Measurements from ENCODE around the gene C1GALT1. TPM values are rescaled to one million over a fixed set of nuclear protein-coding genes. Genes with fewer than 3 reads are reported as not detected.
"Not testable (repeated sequence)": the region's sequence is repeated elsewhere in the genome, so short reads cannot be mapped to it uniquely, and the experiment has no call there.

The C1GALT1 gene
- polyA plus RNA-seq (ENCODE audit: insufficient read length in 3 of 3) = 10 to 100 TPM; 40.8 to 46.8 (median 42.0) TPM

- peak; percentile 90 to 93 (median 93) for DNase-seq (ENCODE audit: low read depth in 3 of 3, low spot score in 2 of 3)
These were observed at the start of gene C1GALT1 for GRCh38 chr7:7182156-7183060. C1GALT1 (plus strand) TSS chr7:7182544; CDS start chr7:7234320, 51,776 bp downstream.

- no peak for DNase-seq (ENCODE audit: low read depth in 3 of 3, low spot score in 2 of 3)
These were observed 48.3 kb upstream of the C1GALT1 start for GRCh38 chr7:7134046-7134445.

GRCh38 chr7:7135074-7135473, 47.3 kb upstream of the C1GALT1 start:
- no peak for DNase-seq (ENCODE audit: low read depth in 3 of 3, low spot score in 2 of 3)

GRCh38 chr7:7135924-7136323, 46.4 kb upstream of the C1GALT1 start:
- DNase-seq (ENCODE audit: low read depth in 3 of 3, low spot score in 2 of 3) = not testable (repeated sequence)

GRCh38 chr7:7136466-7137381, 45.6 kb upstream of the C1GALT1 start:
- DNase-seq (ENCODE audit: low read depth in 3 of 3, low spot score in 2 of 3) = no peak

GRCh38 chr7:7138897-7139296, 43.4 kb upstream of the C1GALT1 start:
- no peak for DNase-seq (ENCODE audit: low read depth in 3 of 3, low spot score in 2 of 3)

GRCh38 chr7:7143404-7143803, 38.9 kb upstream of the C1GALT1 start:
- not testable (repeated sequence) for DNase-seq (ENCODE audit: low read depth in 3 of 3, low spot score in 2 of 3)

- DNase-seq (ENCODE audit: low read depth in 3 of 3, low spot score in 2 of 3) = not testable (repeated sequence)
These were observed 37.2 kb upstream of the C1GALT1 start for GRCh38 chr7:7145151-7145550.

- DNase-seq (ENCODE audit: low read depth in 3 of 3, low spot score in 2 of 3) = no peak
These were observed 35.5 kb upstream of the C1GALT1 start for GRCh38 chr7:7146837-7147236.

GRCh38 chr7:7148798-7149481, 33.4 kb upstream of the C1GALT1 start:
- DNase-seq (ENCODE audit: low read depth in 3 of 3, low spot score in 2 of 3) = no peak

- no peak for DNase-seq (ENCODE audit: low read depth in 3 of 3, low spot score in 2 of 3)
These were observed 31.1 kb upstream of the C1GALT1 start for GRCh38 chr7:7151285-7151684.

GRCh38 chr7:7151865-7152264, 30.5 kb upstream of the C1GALT1 start:
- DNase-seq (ENCODE audit: low read depth in 3 of 3, low spot score in 2 of 3) = no peak

- DNase-seq (ENCODE audit: low read depth in 3 of 3, low spot score in 2 of 3) = no peak
These were observed 30.0 kb upstream of the C1GALT1 start for GRCh38 chr7:7152315-7152714.

GRCh38 chr7:7154355-7154754, 28.0 kb upstream of the C1GALT1 start:
- DNase-seq (ENCODE audit: low read depth in 3 of 3, low spot score in 2 of 3) = not testable (repeated sequence)

GRCh38 chr7:7156663-7157062, 25.7 kb upstream of the C1GALT1 start:
- DNase-seq (ENCODE audit: low read depth in 3 of 3, low spot score in 2 of 3) = no peak

GRCh38 chr7:7157177-7157886, 25.0 kb upstream of the C1GALT1 start:
- DNase-seq (ENCODE audit: low read depth in 3 of 3, low spot score in 2 of 3) = no peak

GRCh38 chr7:7157887-7158271, 24.5 kb upstream of the C1GALT1 start:
- no peak for DNase-seq (ENCODE audit: low read depth in 3 of 3, low spot score in 2 of 3)

GRCh38 chr7:7159063-7159658, 23.2 kb upstream of the C1GALT1 start:
- no peak for DNase-seq (ENCODE audit: low read depth in 3 of 3, low spot score in 2 of 3)

GRCh38 chr7:7164591-7164990, 17.8 kb upstream of the C1GALT1 start:
- DNase-seq (ENCODE audit: low read depth in 3 of 3, low spot score in 2 of 3) = no peak

GRCh38 chr7:7165372-7165771, 17.0 kb upstream of the C1GALT1 start:
- DNase-seq (ENCODE audit: low read depth in 3 of 3, low spot score in 2 of 3) = no peak

All from right renal cortex interstitium (tissue), 3 donors.